Activated T-helper 1 cell treated with Interleukin-2 at 50 U/mL for 16 hours (primary cell): ENCODE data around the gene ACCS.

Experiments
- DNase-seq: peaks from one replicate; pipeline ENCODE4 v3.0.0-alpha.2; 2020; ENCODE audit warnings: low read depth

The ACCS gene

DNA sequence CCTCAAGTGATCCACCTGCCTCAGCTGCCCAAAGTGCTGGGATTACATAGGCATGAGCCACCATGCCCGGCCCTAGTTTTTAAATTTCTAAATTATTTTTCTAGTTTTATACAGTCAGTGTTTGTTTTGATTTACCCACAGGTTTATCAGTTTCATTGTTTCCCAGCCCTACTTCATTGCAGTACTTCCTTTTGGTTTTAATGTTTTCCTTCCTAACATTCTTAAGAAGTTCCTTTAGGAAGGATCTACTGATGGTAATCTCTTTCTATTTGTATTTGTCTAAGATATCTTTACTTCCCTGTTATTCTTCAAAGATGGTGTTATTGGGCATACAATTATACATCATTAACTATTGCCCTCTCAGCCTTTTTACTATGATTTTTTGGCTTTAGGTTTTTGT is 24.5 kb downstream of the ACCS start:
- no peak for DNase-seq

GRCh38 chr11:44094260-44094868 is 28.3 kb downstream of the ACCS start:
- DNase-seq = peak; percentile 49

- DNase-seq = peak; percentile 80
These were observed 29.7 kb downstream of the ACCS start, which contains the start of gene EXT2 for GRCh38 chr11:44095506-44096359. EXT2 (plus strand) TSS chr11:44095678; CDS start chr11:44107713, 12,035 bp downstream.

DNA sequence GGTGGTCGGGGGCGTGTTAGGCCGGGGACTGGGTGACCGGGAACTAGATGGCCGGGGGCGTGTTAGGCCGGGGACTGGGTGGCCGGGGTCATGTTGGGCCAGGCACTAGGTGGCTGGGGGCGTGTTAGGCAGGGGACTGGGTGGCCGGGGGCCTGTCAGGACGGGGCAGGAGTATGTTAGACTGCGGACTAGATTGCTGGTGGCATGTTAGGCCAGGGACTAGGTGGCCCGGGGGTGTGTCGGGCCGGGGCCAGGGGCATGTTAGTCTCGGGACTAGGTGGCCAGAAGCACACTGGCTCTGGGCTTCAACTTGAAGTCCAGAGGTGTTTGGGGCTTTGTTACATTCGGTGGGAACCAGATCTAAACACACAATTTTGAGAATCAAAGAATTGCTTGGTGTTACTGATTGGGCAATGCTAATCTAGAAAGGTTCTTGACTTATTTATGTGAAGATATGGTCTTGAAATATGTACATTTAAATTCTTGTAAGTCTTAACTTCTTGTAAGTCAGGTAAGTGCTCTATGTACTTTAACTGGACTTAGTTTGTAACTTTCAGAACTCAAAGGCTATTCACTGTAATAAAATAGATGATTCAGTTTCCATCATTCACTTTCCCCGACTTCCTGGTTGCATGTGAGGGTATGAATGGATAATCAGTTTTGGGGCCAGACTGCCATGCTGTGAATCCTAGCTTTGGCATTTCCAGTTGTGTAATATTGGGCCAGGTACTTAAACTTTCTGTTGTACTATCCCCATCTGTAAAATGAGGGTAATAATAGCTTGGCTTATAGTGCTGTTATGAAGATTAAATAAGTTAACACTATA is 30.5 kb downstream of the ACCS start:
- DNase-seq = peak; percentile 0

GRCh38 chr11:44097821-44098220 is 31.8 kb downstream of the ACCS start:
- no peak for DNase-seq

DNA sequence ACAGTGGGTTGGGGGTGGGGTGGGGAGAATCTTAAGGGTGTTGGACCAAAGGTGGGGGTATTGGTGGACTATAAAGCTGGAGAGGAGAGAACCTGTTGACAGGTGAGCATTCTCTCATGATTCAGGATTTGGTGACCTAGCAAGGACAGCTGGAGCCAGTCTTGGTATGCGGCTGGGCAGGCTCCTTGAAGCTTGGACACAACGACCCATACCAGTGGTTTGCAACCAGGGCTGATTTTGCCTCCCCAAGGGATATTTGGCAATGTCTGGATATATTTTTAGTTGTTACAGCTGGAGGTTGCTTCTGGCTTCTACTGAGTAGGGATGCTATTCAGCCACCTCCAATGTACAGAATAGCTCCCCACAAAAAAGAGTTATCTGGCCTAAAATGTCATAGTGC is 35.0 kb downstream of the ACCS start:
- no peak for DNase-seq

- DNase-seq = no peak
These were observed 38.6 kb downstream of the ACCS start for GRCh38 chr11:44104481-44105294.

DNA sequence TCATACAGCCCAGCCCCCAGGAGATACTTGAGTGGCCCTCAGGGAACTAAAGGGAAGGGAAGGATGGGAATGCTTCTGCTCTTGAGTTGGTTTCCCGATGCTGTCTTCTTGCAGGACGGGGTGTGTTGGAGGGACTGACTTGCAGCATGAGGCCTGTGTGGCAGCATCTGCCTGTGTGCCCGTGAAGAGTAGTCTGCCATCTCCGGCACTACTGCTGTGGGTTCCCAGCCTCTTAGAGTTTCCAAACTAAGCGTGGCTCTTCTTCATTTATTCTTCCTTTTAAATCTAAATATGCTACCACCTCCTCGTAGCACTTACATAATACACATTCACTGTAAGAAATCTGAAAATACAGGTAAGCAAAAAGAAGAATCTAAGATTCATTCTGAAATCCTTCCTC is 42.2 kb downstream of the ACCS start:
- no peak for DNase-seq

- peak; percentile 24 for DNase-seq
These were observed 44.2 kb downstream of the ACCS start for GRCh38 chr11:44110231-44110679.

DNA sequence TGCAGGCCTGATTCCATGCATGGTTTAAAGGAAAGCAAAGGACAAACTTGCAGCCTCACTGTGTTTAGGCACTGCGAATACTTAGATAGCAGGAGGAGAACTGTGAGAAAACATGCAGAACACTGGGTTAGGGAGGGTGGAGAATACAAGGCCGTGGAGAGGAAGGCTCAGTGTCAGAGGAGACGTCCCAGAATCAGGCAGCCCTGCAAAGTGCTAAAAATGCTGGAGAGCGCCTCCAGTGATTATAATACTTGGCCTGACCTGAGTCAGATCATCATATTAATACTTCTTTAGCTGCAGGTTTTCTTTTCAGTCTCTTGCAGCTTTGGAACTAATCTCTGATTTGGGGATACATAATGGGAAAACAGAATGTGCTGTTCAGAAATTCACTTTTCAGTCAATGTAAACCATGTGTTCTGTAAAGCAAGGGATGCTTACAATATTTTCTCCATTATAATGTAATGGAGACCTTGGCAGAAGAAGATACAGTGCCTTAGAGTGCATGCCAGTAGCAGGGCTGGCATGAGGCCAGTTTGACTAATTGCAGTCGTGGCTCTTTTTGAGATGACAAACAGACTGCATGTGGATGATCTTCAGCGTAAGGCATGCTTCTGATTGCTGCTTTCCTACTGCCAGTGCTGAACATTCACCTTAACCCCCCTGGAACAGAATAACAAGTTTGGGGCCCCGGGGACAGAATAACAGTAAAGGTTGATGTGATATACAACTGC is 46.2 kb downstream of the ACCS start:
- no peak for DNase-seq

GRCh38 chr11:44113018-44113417 is 46.9 kb downstream of the ACCS start:
- DNase-seq = no peak

GRCh38 chr11:44113572-44113971 is 47.5 kb downstream of the ACCS start:
- no peak for DNase-seq

DNA sequence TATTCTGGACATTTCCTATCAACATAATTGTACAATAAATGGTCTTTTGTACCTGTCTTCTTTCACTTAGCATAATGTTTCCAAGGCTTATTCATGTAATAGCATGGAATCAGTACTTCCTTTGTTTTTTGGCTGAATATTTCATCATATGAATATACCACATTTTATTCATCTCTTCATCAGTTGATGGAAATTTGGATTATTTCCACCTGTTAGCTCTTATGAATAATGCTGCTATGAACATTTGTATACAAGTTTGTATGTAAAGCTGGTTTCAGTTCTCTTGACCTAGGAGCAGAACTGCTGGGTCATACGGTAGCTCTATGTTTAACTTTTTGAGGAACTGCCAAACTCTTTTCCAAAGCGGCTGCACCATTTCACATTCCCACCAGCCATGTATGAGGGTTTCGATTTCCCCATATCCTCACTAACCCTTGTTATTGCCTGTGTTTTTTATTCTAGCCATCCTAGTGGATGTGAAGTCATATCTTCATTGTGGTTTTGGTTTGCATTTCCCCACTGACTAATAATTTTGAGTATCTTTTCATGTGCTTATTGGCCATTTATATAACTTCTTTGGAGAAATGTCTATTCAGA is 50.3 kb downstream of the ACCS start:
- no peak for DNase-seq

DNA sequence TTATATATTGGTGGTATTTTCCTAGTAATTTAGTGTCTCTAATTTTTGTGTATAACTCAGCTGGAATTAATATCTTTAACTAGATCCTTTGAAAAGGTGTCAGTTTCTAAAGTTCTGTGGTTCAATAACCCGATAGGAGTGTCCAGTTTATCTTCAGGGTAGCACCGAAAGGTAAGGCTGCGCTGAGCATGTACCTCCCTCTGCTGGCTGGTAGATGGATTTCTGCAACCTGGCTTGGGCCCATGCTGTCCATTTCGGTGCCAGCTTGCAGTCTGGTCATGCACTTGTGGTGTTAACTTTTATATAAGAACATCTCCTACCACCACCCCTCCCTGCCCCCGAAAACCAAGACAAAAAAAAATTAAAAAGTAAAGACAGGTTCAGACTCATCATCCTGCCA is 54.1 kb downstream of the ACCS start:
- no peak for DNase-seq

DNA sequence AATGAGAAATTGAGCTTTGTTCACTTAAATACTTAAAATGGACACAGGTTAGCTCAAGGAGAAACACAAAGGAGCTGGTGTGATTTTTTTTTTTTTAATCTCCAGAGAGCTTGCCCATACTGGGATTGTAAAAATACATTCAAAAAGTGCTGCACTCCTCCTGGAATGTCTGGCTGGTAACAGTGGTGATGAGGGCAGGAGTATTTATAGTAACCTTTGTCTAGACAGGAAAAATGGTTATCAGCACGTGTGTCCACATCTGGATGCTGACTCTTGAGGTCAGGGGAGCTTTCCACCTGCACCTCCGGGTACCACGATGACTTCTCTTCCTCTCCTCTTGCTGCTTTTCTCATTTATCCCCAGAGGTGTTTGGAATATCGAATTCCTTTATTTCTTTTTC is 59.5 kb downstream of the ACCS start:
- no peak for DNase-seq

DNA sequence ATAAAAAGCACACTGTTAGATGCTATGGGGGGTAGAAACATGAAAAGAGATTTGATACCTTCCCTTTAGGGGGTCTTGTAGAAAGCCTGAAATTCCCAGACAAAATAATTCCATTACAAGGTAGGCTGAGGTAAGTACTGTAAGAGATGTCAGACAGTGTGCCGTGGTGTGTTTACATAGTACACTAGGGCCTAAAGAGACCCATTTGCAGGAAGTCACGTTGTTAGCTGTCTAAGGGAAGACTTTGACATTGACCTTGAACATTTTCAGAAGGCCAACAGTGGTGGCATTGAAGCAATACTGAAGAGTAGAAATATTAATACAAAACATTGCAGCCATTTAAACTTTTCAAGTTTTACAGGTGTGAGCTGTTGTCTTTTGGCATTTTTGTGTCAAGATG is 60.2 kb downstream of the ACCS start:
- no peak for DNase-seq

GRCh38 chr11:44127130-44127529 is 61.1 kb downstream of the ACCS start:
- DNase-seq = no peak

DNA sequence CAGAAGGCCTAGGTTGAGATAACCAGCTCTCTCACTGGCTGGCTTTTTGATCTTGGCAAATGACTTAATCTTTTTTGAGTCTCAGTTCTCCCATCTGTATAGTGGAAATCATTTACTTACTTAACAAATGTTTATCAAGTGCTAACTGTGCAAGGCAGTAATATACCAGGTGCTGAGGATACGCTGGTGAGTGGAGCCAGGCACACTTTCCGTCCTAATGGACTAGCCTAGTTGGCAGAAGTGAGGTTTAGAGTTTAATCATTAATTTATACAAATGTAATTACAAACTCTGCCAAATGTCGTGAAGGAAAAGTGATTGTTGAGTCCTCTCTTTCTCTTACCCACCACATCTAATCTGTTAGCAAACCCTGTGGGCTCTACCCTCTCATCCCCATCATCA is 62.7 kb downstream of the ACCS start:
- DNase-seq = no peak

DNA sequence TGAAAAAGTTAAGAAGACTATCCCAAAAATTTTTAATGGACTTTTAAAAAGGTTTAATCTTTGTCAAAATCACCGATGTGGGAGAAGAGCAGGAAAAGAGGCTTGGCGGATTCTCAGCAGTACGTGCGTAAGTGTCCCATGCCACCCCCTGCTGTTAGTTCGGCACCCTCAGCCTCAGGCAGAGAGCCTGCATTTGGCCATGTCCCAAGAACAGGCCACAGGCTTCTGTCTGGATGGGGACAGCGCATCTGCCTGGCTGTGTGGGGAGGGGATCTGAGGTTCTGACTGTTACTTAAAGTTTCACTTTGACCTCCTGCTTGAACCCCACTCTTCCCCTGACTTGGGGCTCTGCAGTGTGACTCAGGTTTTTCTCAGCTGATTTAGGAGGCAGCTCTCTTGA is 64.7 kb downstream of the ACCS start:
- no peak for DNase-seq

DNA sequence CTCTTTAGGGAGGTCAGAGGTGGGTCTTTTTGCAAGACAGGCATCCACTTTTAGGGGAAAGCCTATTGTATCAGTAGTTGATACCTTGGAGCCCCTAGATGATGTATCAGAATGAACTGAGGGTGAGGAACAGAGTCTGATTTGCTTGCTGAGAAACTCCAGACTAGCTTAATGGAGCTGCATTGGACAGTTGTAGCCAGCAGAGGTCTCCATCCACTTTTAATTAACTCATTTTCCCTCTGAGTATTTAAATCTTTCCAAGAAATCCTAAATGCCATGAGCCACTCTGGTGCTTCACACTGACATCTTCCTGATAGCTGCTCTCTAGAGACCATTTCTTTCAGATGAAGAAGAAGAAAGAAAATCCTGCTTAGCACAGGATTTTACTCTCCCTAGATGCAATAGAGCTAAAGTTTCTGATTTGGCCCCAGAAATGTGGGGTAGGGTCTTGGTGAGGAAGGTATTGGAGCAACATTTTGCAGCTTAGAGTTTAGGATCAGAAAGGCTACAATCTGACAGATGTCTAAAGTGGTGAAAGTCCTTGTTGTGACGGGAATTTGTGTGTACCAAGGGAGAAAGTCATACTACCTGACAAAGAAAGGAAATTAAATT is 67.4 kb downstream of the ACCS start:
- DNase-seq = no peak
